NB4 (cell line): ENCODE data around the gene SLC9C1.

Source experiments
- DNase-seq: peaks from one replicate; pipeline ENCODE4 v3.0.0; 2010; ENCODE audit warnings: low read depth
- H3K4me3 ChIP-seq: one replicate; pipeline ENCODE4 v1.5.1; 2011; ENCODE audit warnings: mild to moderate bottlenecking, low read depth, low read length, moderate library complexity
- CTCF ChIP-seq: IDR thresholded peaks from one replicate; pipeline ENCODE4 v1.5.1; 2012; ENCODE audit warnings: low read depth, low read length
- MAX ChIP-seq: IDR thresholded peaks from 2 replicates; pipeline ENCODE4 v1.6.1; 2011; ENCODE audit warnings: low read depth, low read length
- MYC ChIP-seq: IDR thresholded peaks from 2 replicates; pipeline ENCODE4 v1.6.1; 2011; ENCODE audit warnings: low read depth, low read length
- POLR2A ChIP-seq: IDR thresholded peaks from 2 replicates; pipeline ENCODE4 v1.6.1; 2011; ENCODE audit warnings: mild to moderate bottlenecking; ENCODE audit not compliant: insufficient read length; ENCODE audit errors: extremely low read depth

Gene SLC9C1

GRCh38 chr3:112233083-112233482 is 60.9 kb downstream of the SLC9C1 start:
- TF ChIP-seq MYC, result no peak
- no peak for TF ChIP-seq CTCF
- TF ChIP-seq POLR2A, result no peak
- no peak for TF ChIP-seq MAX
- DNase-seq, result no peak
- H3K4me3 ChIP-seq, result no peak overlapping the region

DNA sequence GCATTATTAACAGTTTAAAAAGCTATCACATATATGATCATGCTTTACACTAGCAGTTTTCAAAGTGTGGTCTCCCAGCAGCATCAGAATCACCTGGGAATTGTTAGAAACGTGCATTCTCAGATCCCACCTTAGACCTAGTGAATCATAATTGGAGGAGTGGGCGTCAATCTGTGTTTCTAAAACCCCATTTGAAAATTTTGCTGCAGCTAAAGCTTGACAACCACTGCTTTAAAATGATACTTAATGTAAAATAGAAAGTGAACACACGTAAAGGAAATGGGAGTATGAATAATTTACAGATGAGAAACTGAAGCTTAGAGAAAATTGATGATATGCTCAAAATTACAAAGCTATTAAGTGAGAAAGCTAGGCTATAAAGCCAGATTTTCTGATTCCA is 62.3 kb downstream of the SLC9C1 start:
- no peak for DNase-seq
- TF ChIP-seq MAX (no peak), CTCF (no peak), MYC (no peak), POLR2A (no peak)
- H3K4me3 ChIP-seq, result no peak overlapping the region

DNA sequence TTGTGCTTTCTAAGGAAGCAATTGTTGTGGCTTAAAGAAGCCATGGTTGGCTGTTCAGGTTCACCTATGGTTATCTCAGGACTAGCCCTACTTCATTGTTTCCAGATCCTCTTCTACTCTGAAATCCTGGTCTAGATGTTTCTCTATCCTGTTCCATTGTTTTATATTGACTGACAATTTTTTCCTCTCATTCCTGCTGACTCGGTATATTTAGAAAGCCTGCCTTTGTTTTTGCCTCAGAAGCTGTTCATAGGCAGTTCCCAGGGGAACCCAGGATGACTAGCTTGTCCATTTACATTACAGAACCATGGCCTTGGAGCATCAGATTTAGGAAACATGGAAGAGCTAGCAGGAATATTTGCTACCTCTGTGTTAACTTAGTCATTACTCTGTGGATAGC is 64.0 kb downstream of the SLC9C1 start:
- H3K4me3 ChIP-seq, result no peak overlapping the region
- no peak for DNase-seq
- TF ChIP-seq MAX (no peak), POLR2A (no peak), MYC (no peak), CTCF (no peak)

- H3K4me3 ChIP-seq, result no peak overlapping the region
- DNase-seq, result no peak
Measured at GRCh38 chr3:112228786-112229185, 65.2 kb downstream of the SLC9C1 start.

GRCh38 chr3:112200317-112200666 is 93.7 kb downstream of the SLC9C1 start:
- DNase-seq, result no peak
- TF ChIP-seq MYC, result no peak
- TF ChIP-seq MAX, result no peak
- TF ChIP-seq POLR2A, result no peak
- no peak for TF ChIP-seq CTCF
- H3K4me3 ChIP-seq, result no peak overlapping the region

More at GRCh38 chr3:112228786-112229185, 65.2 kb downstream of the SLC9C1 start:
- TF ChIP-seq MYC (no peak), CTCF (no peak), MAX (no peak), POLR2A (no peak)

- DNase-seq, result no peak
- TF ChIP-seq MYC (no peak), CTCF (no peak), MAX (no peak), POLR2A (no peak)
Measured at GRCh38 chr3:112199622-112200316, 94.2 kb downstream of the SLC9C1 start.

More at GRCh38 chr3:112199622-112200316, 94.2 kb downstream of the SLC9C1 start:
- no peak overlapping the region for H3K4me3 ChIP-seq
